Measurements from ENCODE around the gene KRCC1. TPM values are rescaled to one million over a fixed set of nuclear protein-coding genes. Genes with fewer than 3 reads are reported as not detected.
"Not testable (repeated sequence)": the region's sequence is repeated elsewhere in the genome, so short reads cannot be mapped to it uniquely, and the experiment has no call there.

Gene KRCC1
- polyA plus RNA-seq, 4 donors: 35.1 to 63.1 (median 39.6) TPM

DNA sequence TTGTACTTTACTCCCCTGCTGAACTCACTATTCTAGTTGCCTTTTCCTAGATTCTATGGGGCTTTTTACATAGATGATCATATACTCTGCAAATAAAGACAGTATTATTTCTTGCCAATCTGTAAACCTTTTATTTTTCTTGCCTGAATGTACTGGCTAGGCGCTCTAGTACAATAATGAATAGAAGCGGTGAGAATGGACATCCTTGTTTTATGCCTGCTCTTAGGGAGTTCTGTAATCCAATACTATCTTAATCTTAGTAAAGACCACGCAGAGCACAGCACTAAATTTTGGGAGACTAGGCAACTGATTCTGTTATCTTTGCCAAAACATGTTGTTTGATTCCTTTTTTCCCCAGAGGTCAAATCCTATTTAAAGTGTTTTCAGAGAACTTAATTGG, 7.0 kb downstream of the KRCC1 start:
- peaks cover 0 to 5% (median 0%) of the 10 kb centered on the region in 3 donors for H3K36me3 ChIP-seq (ENCODE audit: control insufficient read depth in 3 of 3, insufficient read depth in 2 of 3, low read depth in 1 of 3, low read length in 3 of 3)
- H3K9me3 ChIP-seq (ENCODE audit: control insufficient read depth in 2 of 2, insufficient read depth in 1 of 2, low read depth in 1 of 2, low read length in 1 of 2): no peaks in the 10 kb centered on the region
- FAIRE-seq (no peak), DNase-seq (no peak)
- no peaks in the 10 kb centered on the region for H3K27me3 ChIP-seq (ENCODE audit: control insufficient read depth in 3 of 3, insufficient read depth in 3 of 3, low read length in 3 of 3)
- H3K4me3 ChIP-seq (ENCODE audit: low read depth in 1 of 3, low read length in 3 of 3): no peak overlapping the region
- H3K27ac ChIP-seq (ENCODE audit: low read depth in 1 of 3, low read length in 2 of 3): no peak overlapping the region
- peaks cover 2 to 11% (median 3%) of the 10 kb centered on the region in 3 donors for H3K4me1 ChIP-seq (ENCODE audit: control insufficient read depth in 3 of 3, insufficient read depth in 2 of 3, low read depth in 1 of 3, low read length in 2 of 3)
- WGBS, 3 donors: 93 to 98% (median 98%) methylated on average over 3 of the region's 3 CpGs

DNA sequence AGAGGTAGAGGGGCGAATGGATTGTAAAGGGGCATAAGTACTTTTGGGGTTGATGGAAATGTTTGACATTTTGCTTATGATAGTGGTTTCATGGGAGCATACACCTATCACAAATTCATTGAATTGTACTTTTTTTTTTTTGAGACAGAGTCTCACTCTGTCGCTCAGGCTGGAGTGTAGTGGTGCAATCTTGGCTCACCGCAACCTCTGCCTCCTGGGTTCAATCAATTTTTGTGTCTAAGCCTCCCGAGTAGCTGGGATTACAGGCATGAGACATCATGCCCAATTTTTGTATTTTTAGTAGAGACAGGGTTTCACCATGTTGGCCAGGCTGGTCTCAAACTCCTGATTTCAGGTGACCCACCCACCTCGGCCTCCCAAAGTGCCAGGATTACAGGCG, 10.0 kb downstream of the KRCC1 start:
- not testable (repeated sequence) for H3K27ac ChIP-seq (ENCODE audit: low read depth in 1 of 3, low read length in 2 of 3); FAIRE-seq; H3K4me1 ChIP-seq (ENCODE audit: control insufficient read depth in 3 of 3, insufficient read depth in 2 of 3, low read depth in 1 of 3, low read length in 2 of 3); H3K4me3 ChIP-seq (ENCODE audit: low read depth in 1 of 3, low read length in 3 of 3); H3K9me3 ChIP-seq (ENCODE audit: control insufficient read depth in 2 of 2, insufficient read depth in 1 of 2, low read depth in 1 of 2, low read length in 1 of 2); DNase-seq; H3K36me3 ChIP-seq (ENCODE audit: control insufficient read depth in 3 of 3, insufficient read depth in 2 of 3, low read depth in 1 of 3, low read length in 3 of 3); H3K27me3 ChIP-seq (ENCODE audit: control insufficient read depth in 3 of 3, insufficient read depth in 3 of 3, low read length in 3 of 3)
- WGBS, 3 donors: 94 to 96% (median 95%) methylated on average over 6 of the region's 6 CpGs

DNA sequence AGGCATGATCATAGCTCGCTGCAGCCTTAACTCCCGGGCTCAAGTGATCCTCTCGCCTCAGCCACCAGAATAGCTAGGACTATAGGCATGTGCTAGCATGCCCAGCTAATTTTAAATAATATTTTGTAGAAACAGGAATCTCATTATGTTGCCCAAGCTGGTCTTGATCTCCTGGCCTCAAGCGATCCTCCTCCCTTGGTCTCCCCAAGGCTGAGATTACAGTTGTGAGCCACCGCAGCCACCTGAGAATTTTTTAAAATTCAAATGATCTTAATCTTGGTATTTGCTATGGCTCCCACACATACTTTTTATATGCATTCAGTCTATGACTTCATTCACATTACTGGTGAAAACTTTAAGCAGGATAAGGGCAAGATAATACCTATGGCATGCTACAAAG, 13.1 kb downstream of the KRCC1 start:
- no peak overlapping the region for H3K4me3 ChIP-seq (ENCODE audit: low read depth in 1 of 3, low read length in 3 of 3)
- 97 to 100% (median 98%) methylated on average over 5 of the region's 5 CpGs for WGBS, 3 donors
- FAIRE-seq (no peak), DNase-seq (no peak)
- no peak overlapping the region for H3K27ac ChIP-seq (ENCODE audit: low read depth in 1 of 3, low read length in 2 of 3)
- H3K9me3 ChIP-seq (ENCODE audit: control insufficient read depth in 2 of 2, insufficient read depth in 1 of 2, low read depth in 1 of 2, low read length in 1 of 2): no peaks in the 10 kb centered on the region
- no peaks in the 10 kb centered on the region for H3K4me1 ChIP-seq (ENCODE audit: control insufficient read depth in 3 of 3, insufficient read depth in 2 of 3, low read depth in 1 of 3, low read length in 2 of 3)
- no peaks in the 10 kb centered on the region for H3K27me3 ChIP-seq (ENCODE audit: control insufficient read depth in 3 of 3, insufficient read depth in 3 of 3, low read length in 3 of 3)
- peaks cover 0 to 6% (median 0%) of the 10 kb centered on the region in 3 donors for H3K36me3 ChIP-seq (ENCODE audit: control insufficient read depth in 3 of 3, insufficient read depth in 2 of 3, low read depth in 1 of 3, low read length in 3 of 3)

DNA sequence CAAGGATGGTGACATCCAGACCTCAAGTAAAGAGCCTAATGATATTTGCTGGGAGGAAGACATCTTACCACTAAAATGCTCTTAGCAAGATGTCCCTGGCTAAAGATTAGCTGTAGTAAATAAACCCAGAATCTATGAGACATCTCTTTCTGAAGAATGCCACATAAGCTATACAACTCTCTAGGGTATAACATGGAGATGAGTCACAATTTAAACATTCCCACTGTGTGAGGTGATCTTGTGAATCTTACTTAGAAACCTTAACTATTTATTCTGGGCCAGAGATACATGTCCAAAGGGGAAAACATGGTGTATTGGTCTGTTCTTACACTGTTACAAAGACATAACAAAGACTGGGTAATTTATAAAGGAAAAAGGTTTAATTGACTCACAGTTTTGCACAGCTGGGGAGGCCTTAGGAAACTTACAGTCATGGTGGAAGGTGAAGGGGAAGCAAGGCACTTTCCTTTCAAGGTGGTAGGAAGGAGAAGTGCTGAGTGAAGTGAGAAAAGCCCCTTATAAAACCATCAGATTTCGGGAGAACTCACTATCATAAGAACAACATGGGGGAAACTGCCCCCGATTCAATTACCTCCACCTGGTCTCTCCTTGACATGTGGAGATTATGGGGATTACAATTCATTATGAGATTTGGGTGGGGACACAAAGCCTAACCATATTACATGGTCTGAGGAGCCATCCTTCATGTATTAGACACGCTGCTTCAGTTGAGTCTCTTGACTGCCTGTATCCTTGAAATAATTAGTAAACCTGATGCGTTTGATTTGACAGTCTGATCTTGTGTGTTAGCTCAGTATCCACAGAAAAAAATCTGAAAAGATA, 17.1 kb downstream of the KRCC1 start:
- H3K4me3 ChIP-seq (ENCODE audit: low read depth in 1 of 3, low read length in 3 of 3): no peak overlapping the region
- DNase-seq: no peak
- no peak overlapping the region for H3K27ac ChIP-seq (ENCODE audit: low read depth in 1 of 3, low read length in 2 of 3)
- WGBS, 3 donors: 94 to 98% (median 96%) methylated on average over 4 of the region's 4 CpGs
- no peaks in the 10 kb centered on the region for H3K9me3 ChIP-seq (ENCODE audit: control insufficient read depth in 2 of 2, insufficient read depth in 1 of 2, low read depth in 1 of 2, low read length in 1 of 2)
- H3K4me1 ChIP-seq (ENCODE audit: control insufficient read depth in 3 of 3, insufficient read depth in 2 of 3, low read depth in 1 of 3, low read length in 2 of 3): no peaks in the 10 kb centered on the region
- FAIRE-seq: no peak
- H3K36me3 ChIP-seq (ENCODE audit: control insufficient read depth in 3 of 3, insufficient read depth in 2 of 3, low read depth in 1 of 3, low read length in 3 of 3): peaks cover 0 to 3% (median 0%) of the 10 kb centered on the region in 3 donors
- H3K27me3 ChIP-seq (ENCODE audit: control insufficient read depth in 3 of 3, insufficient read depth in 3 of 3, low read length in 3 of 3): no peaks in the 10 kb centered on the region

DNA sequence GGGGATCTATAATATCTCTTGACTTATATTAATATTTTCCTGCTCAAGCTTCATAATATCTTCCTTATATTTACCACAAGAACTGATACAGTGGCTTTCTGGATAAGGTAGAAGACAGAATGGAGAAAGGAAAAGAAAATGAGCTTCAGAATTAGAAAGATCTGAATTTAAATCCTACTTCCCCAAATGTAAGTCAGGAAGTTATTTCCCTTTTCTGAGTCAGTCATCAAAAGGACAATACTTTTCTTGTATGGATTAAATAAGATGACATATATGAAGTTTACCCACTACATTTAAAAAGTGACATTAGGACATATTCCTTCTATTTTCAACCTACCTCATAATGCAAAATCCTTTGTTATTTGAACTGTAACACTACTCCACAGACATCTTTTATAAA, 19.0 kb downstream of the KRCC1 start:
- no peaks in the 10 kb centered on the region for H3K9me3 ChIP-seq (ENCODE audit: control insufficient read depth in 2 of 2, insufficient read depth in 1 of 2, low read depth in 1 of 2, low read length in 1 of 2)
- no peak for DNase-seq
- no peaks in the 10 kb centered on the region for H3K27me3 ChIP-seq (ENCODE audit: control insufficient read depth in 3 of 3, insufficient read depth in 3 of 3, low read length in 3 of 3)
- no peak overlapping the region for H3K27ac ChIP-seq (ENCODE audit: low read depth in 1 of 3, low read length in 2 of 3)
- FAIRE-seq: no peak
- no peaks in the 10 kb centered on the region for H3K4me1 ChIP-seq (ENCODE audit: control insufficient read depth in 3 of 3, insufficient read depth in 2 of 3, low read depth in 1 of 3, low read length in 2 of 3)
- peaks cover 0 to 6% (median 2%) of the 10 kb centered on the region in 3 donors for H3K36me3 ChIP-seq (ENCODE audit: control insufficient read depth in 3 of 3, insufficient read depth in 2 of 3, low read depth in 1 of 3, low read length in 3 of 3)
- no peak overlapping the region for H3K4me3 ChIP-seq (ENCODE audit: low read depth in 1 of 3, low read length in 3 of 3)

DNA sequence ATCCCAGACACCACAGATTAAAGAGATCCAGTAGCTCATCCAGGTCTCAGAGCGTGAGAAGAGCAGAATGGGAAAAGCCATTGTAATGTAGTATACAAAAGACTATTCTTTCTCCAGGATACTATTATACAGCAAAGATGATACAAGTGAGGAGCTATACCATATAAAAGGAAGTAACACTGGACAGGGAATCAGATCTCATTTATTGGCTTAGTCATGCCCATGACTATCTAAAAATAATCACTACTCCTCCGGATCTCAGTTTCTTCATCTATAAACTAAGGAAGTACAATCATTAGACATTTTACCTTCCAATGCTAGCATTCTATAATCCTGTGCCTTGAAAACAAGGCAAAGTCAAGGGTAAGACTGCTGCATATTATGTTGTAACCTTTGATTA, 19.4 kb downstream of the KRCC1 start:
- Histone ChIP-seq H3K36me3 (ENCODE audit: control insufficient read depth in 3 of 3, insufficient read depth in 2 of 3, low read depth in 1 of 3, low read length in 3 of 3) (peaks cover 0 to 6% (median 2%) of the 10 kb centered on the region in 3 donors), H3K27me3 (ENCODE audit: control insufficient read depth in 3 of 3, insufficient read depth in 3 of 3, low read length in 3 of 3) (no peaks in the 10 kb centered on the region), H3K4me3 (ENCODE audit: low read depth in 1 of 3, low read length in 3 of 3) (no peak overlapping the region), H3K9me3 (ENCODE audit: control insufficient read depth in 2 of 2, insufficient read depth in 1 of 2, low read depth in 1 of 2, low read length in 1 of 2) (no peaks in the 10 kb centered on the region), H3K4me1 (ENCODE audit: control insufficient read depth in 3 of 3, insufficient read depth in 2 of 3, low read depth in 1 of 3, low read length in 2 of 3) (no peaks in the 10 kb centered on the region), H3K27ac (ENCODE audit: low read depth in 1 of 3, low read length in 2 of 3) (no peak overlapping the region)
- DNase-seq (no peak), FAIRE-seq (no peak)
- WGBS, 3 donors: 77 to 83% (median 78%) methylated on average over 2 of the region's 2 CpGs

DNA sequence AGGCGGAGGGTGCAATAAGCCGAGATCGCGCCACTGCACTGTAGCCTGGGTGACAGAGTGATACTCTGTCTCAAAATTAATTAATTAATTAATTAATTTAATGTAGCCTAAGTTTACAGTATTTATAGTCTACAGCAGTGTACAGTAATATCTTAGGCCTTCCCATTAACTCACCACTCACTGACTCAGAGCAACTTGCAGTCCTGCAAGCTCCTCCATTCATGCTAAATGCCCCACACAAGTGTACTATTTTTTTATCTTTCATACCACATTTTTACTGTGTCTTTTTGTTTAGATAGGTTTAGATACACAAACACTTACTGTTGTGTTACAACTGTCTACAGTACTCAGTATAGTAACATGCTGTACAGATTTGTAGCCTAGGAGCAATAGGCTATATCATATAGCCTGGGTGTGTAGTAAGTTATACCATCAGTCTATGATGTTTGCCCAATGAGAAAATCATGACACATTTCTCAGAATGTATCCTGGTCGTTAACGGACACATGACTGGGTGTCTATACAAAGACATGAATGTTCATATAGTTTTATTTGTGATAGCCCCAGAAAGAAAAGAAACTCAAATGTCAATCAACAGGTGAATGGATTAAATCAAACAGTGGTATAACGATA, 23.4 kb downstream of the KRCC1 start:
- no peak for FAIRE-seq
- H3K9me3 ChIP-seq (ENCODE audit: control insufficient read depth in 2 of 2, insufficient read depth in 1 of 2, low read depth in 1 of 2, low read length in 1 of 2): no peaks in the 10 kb centered on the region

DNA sequence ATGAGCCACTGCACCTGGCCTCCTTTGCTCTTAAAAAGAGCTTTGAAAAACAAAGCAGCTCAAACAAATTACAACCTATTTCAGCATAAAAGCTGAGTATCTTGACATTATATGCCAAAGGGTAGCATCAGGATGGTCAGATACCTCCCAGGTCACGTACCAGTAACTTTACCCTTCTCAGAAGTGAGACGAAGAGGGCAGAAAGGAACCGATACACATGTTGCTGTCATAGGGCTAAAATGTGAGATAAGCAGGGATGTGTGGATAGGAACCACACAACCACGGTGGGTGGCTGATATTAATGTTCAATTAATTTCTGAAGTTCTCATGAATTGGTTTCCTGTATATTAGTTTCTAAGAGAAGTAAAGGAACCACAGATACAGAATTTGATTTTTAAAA, 26.7 kb downstream of the KRCC1 start:
- Histone ChIP-seq H3K27me3 (ENCODE audit: control insufficient read depth in 3 of 3, insufficient read depth in 3 of 3, low read length in 3 of 3) (no peaks in the 10 kb centered on the region), H3K36me3 (ENCODE audit: control insufficient read depth in 3 of 3, insufficient read depth in 2 of 3, low read depth in 1 of 3, low read length in 3 of 3) (peaks cover 8 to 11% (median 9%) of the 10 kb centered on the region in 3 donors), H3K9me3 (ENCODE audit: control insufficient read depth in 2 of 2, insufficient read depth in 1 of 2, low read depth in 1 of 2, low read length in 1 of 2) (no peaks in the 10 kb centered on the region), H3K4me1 (ENCODE audit: control insufficient read depth in 3 of 3, insufficient read depth in 2 of 3, low read depth in 1 of 3, low read length in 2 of 3) (no peaks in the 10 kb centered on the region), H3K27ac (ENCODE audit: low read depth in 1 of 3, low read length in 2 of 3) (no peak overlapping the region), H3K4me3 (ENCODE audit: low read depth in 1 of 3, low read length in 3 of 3) (no peak overlapping the region)
- DNase-seq: no peak
- FAIRE-seq: no peak
- 94 to 96% (median 95%) methylated on average over 4 of the region's 4 CpGs for WGBS, 3 donors

More for the DNA sequence above, 23.4 kb downstream of the KRCC1 start:
- Histone ChIP-seq H3K27me3 (ENCODE audit: control insufficient read depth in 3 of 3, insufficient read depth in 3 of 3, low read length in 3 of 3) (no peaks in the 10 kb centered on the region), H3K4me1 (ENCODE audit: control insufficient read depth in 3 of 3, insufficient read depth in 2 of 3, low read depth in 1 of 3, low read length in 2 of 3) (no peaks in the 10 kb centered on the region), H3K27ac (ENCODE audit: low read depth in 1 of 3, low read length in 2 of 3) (no peak overlapping the region), H3K36me3 (ENCODE audit: control insufficient read depth in 3 of 3, insufficient read depth in 2 of 3, low read depth in 1 of 3, low read length in 3 of 3) (peaks cover 4 to 11% (median 9%) of the 10 kb centered on the region in 3 donors), H3K4me3 (ENCODE audit: low read depth in 1 of 3, low read length in 3 of 3) (no peak overlapping the region)
- WGBS, 3 donors: 95 to 96% (median 96%) methylated on average over 7 of the region's 7 CpGs
- no peak for DNase-seq

Measured in small intestine (tissue), 7 donors.